GM18907 (cell line): Measurements from ENCODE around the gene CA6.
"Not testable (repeated sequence)": the region's sequence is repeated elsewhere in the genome, so short reads cannot be mapped to it uniquely, and the experiment has no call there.

Experiments used
- ATAC-seq: cut with Tn5 transposase; IDR thresholded peaks from one replicate; pipeline ENCODE4 v1.9.1; 2021; ENCODE audit warnings: mild to moderate bottlenecking, moderate library complexity; ENCODE audit not compliant: unreplicated experiment

The CA6 gene

DNA sequence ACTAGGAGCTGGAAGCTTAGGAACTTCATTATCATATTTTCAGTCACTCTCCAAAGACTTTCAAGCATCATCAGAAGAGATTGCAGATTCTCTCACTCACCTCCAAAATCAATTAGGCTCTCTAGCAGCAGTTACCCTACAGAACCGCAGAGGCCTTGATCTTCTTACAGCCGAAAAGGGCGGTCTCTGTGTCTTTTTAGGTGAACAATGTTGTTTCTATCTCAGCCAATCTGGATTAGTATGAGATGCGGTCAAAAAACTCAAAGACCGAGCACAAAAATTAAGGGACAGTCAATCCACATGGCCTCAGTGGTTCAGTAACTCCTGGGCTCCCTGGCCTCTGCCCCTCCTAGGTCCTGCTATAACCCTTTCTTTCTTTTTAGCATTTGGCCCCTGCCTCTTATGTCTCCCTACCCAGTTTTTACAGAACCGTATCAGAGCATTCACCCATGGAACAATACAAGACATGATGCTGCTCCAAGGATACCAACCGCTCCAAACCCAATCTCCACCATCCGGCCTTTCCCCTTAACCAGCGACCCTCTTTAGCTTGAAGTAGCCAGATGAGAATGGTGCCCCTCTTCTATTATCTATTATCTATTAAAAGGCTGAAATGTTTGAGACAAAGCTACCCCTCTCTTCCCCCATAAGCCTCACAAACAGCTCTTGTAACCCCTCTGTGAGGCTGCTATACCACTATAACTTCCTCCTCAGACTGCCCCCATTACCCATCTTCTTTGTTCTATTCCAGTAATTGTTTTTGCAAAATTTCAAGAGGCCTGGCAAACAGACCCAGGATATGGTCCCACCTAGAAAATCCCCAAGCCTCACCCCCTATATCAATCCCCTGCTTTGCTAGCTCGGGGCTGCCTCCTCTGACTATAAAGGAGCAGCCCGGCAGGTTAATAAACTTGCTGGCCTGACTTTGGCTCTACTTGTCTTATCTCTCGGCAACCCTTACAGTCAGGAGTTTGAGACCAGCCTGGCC is 18.7 kb upstream of the CA6 start:
- no peak for ATAC-seq

DNA sequence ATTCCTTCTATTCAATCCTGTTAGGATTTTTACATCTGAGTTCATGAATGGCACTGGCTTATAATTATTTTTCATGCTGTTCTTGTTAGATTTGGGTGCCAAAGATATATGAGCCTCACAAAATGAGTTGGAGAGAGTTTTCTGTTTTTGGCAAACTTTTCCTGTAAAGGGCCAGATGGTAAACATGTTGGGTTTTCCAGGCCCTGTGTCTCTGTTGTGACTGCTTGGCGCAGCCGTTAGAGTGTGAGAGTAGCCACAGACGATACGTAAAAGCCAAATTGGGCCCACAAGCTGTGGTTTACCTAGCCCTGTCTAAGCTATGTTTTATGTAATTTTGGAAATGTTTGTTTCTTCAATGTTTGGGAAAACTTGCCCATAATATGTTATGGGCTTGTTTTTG is 15.6 kb upstream of the CA6 start:
- no peak for ATAC-seq

DNA sequence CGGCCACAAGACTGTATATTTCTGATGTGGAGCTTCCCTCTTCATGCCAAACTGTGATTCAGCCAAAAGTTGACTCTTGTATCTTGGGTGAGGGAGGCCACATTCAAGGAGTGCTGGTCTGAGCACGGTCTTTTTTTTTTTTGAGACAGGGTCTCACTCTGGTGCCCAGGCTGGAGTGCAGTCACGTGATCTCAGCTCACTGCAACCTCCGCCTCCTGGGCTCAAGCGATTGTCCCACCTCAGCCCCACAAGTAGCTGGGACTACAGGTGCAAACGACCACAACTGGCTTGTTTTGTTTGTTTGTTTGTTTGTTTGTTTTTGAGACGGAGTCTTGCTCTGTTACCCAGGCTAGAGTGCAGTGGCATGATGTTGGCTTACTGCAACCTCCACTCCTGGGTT is 8.6 kb upstream of the CA6 start:
- ATAC-seq: not testable (repeated sequence)

DNA sequence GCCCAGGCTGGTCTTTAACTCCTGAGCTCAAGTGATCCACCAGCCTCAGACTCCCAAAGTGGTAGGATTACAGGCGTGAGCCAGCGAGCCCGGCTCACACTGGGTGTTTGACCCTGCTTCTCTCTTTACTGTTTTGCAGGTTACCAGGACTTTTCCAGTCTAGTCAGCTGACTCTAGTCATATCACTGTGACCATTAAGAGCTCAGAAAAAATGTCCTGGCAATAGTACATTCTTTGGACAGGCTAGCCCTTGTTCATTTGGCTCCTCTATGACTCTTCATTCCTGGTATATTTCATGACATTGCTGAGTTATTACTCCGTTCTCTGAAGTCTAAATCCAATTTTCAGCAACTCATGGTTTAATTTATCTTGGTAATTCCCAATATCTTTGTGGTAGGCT is 8.0 kb upstream of the CA6 start:
- ATAC-seq: no peak

DNA sequence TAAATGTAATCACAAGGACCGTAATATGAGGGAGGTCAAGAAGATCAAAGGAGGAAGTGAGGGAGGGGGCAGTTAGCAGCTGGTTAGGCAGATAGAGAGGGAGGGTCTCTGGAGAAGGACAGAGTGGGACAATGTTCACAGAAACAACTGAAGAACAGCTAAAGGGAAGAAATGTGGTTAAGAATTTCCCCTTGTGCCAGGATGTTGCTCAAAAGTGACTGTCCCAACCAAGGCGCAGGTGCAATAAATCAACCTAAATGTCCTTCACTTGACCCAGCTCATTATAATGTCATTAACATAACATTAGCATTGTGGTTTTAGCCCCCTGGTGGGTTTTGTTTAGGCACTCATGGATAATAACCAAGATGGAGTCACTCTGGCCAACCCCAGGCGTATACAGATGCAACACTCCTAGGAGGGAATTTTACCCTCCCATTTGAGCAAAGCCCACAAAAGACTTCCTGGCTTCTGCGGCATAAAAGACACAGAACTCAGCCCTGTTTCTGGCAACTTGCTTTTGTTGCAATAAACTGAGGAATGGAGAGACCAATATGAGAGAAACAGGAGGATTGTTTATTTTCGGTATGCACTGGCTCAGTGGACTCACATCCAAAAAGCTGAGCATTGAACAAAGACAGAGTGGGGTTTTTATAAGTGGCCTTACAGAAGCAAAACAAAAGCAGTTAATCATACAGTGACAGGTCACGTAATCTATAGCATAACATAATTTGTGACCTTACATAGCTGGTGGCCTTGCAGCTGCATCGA is 7.3 kb upstream of the CA6 start:
- no peak for ATAC-seq

DNA sequence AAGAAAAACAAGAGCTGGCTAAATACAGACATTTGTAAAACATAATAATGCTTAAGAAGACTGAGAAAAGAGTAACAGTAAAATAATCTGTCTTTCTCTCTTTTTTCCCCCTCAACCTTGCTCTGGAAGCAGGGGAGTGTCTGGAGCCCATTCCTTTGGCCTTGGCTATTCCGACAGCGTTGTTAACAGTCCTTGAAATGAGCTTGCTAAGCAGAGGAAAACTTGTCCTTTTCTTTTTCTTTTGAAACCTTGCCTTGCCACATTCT is 6.7 kb upstream of the CA6 start:
- no peak for ATAC-seq

DNA sequence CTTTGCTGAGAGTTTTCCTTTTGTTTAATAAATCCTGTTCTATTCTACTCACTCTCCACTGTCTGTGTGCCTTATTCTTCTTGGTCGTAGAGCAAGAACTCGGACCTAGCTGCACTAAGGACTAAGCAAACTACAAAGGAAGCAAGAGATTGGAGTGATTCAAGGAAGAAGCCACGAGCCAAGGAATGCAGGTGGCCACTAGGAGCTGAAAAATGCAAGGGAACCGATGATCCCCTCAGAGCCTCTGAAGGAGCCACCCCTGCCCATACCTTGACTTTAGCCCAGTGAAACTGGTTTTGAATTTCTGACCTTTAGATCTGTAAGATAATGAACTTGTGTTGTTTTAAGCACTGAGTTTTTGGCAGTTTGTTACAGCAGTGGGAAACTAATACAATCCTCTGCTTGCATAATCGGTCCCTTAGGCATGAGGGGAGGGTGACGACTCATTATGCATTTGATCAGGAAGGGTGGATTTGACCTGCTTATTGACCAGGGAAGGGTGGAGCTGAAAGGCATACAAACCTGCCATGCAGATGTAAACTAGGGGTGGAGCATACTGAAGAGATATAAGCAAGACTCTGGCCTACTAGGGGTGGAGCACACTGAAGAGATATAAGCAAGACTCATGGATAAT is 6.2 kb upstream of the CA6 start:
- no peak for ATAC-seq

DNA sequence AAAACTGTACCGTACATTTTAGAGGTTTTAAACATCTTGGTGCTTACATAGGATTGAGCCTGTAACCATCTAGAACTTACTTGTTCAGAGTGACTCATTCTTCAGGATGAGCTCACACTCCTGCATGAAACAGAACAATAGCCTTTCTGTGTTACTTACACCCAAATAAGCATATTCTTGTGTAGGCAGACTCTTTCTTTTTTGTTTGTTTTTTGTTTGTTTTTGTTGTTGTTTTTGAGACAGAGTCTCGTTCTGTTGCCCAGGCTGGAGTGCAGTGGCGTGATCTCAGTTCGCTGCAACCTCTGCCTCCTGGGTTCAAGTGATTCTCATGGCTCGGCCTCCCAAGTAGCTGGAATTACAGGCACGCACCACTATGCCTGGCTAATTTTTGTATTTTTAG is 3.8 kb upstream of the CA6 start:
- no peak for ATAC-seq

DNA sequence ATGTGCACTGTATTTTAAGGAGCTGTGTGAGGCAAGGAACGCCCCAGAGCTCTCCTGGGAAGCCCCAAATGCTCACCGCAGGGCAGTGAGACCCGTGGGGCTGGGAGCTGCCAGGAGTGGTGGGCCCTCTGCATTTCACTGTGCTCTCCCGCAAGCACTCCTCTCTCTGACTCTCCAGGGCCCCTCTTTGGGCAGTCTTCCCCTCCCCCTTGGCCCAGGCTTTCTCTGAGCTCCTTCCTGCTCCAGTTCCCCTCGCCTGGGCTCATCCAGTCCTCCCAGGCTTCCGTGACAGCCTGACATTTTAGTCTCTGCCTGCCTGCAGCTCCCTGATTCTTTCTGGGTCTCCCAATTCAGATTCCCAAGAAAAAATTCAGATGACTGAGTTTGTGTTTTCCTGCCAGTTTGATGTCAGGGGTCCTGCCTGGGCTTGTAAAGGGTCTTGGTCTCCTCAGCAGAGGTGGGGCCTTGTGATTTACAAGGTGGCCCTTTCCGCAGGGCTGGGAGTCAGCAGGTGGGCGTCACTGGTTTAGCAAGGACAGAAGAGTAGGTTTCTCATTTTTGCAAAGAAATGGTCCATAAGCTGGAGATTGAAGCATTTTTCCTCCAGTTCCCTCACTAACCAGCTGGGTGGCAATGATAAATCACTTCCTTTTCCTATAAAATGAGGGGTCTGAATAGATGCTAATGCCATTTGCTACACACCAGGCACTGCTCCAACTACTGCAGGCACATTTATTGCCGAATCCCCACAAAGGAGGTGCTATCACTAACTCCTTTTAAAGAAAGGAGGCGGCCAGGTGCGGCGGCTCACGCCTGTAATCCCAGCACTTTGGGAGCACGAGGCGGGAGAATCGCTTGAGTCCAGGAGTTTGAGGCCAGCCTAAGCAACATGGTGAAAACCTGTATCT is 1.9 kb upstream of the CA6 start:
- no peak for ATAC-seq

DNA sequence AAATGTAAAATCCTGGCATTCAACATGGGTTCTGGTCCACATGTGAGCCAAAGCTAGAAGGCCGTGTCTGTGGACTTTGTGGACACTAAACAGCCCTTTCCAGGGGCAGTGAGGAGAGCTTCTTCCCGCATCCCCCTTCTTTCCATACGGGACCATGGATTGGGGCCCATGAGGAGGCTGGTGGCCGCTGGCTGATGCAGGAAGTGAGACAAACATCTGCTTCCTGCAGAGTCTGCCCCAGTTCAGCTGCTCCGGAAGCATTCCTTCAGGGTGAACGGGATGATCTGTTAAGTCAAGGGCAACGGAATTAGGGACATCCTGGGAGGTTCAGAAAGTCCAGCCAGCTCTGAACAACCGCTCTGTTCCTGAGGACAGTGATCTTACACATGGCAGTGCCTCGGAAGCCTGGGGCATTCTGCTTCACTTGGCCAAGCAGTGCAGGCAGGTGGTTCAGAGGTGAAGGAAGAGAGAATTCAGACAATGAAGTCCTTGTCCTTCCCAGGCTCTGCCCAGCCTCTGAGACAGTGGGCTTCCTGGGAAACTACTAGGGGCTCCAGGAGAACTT is 1.5 kb downstream of the CA6 start:
- no peak for ATAC-seq

DNA sequence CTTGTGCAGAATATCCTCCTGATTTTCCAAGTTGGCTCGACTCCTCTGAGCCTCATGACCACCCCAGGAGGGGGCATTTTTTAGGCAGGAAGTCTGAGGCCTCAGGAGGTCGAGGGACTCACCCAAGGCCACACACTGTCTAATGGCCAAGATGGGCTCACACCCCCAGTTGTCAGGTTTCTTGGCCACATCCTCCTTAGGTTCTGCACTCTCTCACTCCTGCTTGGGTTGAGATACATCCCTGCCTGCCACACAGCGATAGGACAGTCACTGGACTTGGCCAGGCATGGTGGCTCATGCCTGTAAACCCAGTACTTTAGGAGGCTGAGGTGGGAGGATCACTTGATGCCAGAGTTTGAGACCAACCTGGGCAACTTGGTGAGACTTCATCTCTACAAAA is 4.6 kb downstream of the CA6 start:
- ATAC-seq: no peak

DNA sequence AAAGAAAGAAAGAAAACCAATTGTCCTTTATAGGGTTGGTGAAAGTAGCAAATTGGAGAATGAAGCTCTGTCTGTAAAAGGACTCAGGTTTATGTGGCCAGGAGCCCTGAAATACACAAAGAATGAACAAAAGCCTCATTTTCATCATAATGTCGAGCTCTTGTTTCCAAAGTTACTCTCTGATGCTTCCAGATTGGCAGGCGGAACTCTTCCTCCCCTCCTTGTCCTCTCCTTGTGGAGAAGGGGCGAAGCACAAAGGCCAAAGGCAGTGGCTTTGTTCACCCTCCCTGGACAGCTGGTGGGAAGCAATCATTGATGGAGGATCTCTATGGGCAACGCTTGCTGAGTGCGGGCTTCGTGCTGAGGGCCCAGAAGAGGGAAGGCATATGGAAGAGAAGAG is 5.6 kb downstream of the CA6 start:
- ATAC-seq: no peak

DNA sequence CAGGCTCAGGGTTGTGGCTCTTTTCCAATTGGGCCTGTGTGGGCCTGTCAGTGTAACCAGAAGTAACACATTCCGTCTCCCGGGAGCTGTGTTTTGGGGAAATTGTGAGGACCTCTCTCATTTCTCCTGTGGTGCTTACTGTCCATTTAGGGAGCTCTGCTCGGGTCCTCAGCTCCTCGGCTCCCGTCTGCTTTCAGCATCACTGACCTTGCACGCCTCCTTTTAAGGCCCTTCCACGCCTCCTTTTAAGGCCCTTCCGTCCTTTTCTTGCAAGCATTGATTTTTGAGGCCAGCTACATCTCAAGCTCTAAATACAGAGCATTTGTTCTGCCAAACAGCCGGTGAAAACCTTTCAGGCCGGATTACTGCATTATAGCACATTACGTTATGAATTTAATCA is 9.7 kb downstream of the CA6 start:
- ATAC-seq: no peak

DNA sequence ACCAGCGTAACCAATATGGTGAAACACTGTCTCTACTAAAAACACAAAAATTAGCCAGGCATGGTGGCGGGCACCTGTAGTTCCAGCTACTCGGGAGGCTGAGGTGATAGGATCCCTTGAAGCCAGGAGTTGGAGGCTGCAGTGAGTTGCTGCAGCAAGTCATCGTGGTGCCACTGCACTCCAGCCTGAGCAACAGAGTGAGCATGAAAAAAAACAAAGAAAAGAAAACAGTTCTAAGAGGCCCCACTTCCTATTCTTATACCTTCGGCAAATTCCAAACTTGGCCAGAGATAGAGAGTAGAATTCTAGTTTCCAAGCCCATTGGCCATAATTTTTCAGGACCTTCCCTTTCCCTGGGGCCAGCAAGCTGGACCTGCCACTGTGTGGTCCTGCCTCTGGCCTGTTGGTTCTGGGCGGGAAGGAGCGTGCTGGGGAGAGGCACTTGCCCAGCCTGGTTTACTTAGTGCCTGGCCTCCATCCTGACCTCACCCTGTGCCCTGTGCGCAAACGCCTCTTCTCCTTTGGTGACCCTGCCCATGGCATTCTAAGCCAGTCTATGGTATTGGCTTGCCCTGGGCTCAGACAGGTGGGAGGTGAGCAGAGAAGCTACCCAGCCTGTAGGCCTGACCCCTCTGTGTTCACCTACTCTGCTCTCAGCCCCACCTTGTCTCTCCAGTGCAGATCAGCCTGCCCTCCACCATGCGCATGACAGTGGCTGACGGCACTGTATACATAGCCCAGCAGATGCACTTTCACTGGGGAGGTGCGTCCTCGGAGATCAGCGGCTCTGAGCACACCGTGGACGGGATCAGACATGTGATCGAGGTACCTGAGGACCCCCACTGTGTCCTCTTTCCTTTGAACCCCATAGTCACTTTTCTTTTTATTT is 11.0 kb downstream of the CA6 start:
- ATAC-seq: no peak

DNA sequence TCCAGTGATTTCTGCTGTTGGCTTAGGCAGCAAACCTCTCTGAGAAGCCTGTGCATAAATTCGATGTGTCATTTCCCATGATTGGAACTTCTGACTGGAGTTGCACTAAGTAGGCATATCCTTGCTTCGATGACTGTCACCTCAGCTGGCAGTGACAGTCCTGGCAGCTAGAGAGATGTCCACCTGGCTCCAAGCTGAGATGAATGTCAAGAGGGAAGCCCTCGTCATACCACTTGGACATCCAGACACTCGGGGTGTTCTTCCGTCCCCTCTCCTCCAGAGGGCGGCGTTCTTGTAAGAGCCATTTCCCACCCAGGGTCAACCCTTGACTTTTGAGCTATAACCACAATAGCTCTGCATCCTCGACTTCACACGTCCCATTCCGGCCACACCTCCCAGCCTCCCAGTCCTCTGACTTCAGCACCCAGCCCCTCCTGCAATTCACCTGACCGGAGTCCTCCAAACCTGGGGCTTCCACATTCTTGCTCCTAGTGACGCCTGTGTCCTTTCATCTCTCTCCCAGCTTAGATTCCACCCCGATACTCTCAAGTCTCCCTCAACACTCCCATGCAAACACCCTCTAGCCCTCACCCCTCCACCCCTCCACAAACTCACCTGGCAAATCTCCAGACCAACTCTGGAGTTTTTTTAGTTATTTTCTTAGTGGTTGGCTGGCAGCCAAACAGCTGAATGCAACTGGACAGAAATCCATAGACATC is 17.3 kb downstream of the CA6 start:
- no peak for ATAC-seq

DNA sequence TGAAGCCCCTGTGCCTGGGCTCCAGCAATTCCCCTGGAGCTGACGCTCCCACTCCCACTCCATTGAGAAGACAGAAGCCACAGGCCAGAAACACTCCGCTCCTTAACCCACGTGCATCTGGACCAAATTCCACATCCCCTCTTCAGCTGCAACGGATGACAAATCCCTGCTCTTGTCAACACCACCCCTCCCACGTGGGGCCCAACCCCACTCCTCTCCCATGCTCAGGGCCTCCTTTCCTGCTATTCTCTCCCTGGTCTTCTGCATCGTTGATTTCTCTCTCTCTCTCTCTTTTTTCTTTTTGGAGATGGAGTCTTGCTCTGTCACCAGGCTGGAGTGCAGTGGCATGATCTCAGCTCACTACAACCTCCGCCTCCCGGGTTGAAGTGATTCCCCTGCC is 18.3 kb downstream of the CA6 start:
- ATAC-seq: no peak

DNA sequence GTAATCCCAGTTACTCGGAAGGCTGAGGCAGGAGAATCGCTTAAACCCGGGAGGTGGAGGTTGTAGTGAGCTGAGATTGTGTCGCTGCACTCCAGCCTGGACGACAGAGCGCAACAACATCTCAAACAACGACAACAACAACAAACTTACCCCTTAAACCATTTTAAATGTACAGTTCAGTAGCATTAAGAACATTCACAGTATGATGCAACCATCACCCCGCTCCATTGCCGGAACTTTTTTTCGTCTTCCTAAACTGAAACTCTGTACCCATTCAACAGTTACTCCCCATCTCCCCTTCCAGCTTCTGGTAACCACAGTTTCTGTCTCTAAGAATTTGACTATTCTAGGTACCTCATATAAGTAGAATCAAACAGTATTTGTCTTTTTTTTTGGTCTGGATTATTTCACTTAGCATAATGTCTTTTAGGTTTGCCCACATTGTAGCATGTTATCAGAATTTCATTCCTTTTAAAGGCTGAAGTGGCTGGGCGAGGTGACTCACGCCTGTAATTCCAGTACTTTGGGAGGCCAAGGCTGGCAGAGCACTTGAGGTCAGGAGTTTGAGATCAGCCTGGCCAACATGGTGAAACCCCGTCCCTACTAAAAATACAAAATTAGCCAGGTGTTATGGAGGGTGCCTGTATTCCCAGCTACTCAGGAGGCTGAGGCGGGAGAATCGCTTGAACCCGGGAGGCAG is 19.6 kb downstream of the CA6 start:
- ATAC-seq: no peak

DNA sequence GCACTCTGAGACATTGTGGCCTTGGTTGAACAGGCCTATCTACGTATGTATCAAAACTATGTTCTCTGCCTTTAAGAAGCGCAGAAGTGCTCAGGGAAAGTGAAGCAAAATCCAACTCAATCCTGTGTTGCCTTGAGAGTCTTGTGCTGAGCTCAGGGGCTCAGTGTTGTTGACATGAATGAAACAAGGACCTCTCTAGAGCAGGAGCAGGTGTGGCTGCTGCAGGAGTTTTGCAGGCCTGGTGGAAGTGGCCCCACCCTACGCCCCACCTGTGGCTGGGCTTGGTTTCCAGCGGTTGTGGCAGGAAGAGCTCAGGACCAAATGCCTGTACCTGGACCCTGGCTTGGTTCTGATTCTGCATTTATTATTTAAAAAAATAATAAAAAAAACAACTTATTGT is 20.9 kb downstream of the CA6 start:
- no peak for ATAC-seq
